ENCODE data around the gene KNSTRN.

Gene KNSTRN

DNA sequence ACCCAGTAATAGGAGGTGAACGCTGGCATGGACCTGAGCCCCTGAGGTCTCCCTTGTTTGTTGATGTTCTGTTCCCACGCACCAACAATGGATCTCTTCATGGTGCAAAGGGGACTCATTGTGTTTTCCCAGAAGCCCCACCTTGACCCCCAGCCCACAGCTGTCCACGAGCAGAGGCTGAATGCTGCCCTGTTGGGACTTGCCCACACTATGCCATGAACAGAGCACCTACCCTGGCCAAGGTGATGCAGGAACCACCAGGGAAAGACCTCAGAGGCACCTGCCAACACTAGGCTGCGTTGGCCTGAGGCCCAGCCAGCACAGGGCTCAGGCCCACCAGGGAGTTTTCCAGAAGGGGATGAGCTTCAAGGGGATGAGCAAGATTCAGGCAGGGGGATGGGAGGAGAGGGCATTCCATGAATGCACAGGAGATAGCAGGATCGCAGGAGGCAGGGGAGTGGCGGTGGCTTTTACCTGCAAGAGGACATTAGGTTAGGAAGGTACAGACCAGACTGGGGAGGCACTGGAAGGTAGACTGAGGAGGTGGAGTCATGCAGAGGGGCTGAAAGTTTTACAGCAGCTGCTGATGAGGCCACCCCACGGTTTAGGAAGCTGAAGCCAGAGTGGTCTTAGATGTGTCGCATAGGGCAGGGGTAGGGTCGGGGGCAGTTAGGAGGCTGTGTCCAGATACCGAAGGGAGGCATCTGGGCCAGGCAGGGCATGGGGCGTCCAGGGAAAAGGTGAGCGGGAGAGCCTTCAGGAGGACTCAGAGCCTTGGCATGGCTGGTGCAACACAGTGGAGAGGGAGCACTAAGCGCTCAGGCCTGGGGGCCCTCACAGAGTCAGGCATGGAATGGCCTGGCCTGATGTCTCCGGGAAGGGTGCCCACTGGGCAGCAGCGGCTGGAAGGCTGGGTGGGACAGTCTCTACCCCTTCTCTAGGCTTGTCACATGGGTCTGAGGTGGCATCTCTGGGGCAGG is 35.7 kb upstream of the KNSTRN start:
- DNase-seq: no peak

DNA sequence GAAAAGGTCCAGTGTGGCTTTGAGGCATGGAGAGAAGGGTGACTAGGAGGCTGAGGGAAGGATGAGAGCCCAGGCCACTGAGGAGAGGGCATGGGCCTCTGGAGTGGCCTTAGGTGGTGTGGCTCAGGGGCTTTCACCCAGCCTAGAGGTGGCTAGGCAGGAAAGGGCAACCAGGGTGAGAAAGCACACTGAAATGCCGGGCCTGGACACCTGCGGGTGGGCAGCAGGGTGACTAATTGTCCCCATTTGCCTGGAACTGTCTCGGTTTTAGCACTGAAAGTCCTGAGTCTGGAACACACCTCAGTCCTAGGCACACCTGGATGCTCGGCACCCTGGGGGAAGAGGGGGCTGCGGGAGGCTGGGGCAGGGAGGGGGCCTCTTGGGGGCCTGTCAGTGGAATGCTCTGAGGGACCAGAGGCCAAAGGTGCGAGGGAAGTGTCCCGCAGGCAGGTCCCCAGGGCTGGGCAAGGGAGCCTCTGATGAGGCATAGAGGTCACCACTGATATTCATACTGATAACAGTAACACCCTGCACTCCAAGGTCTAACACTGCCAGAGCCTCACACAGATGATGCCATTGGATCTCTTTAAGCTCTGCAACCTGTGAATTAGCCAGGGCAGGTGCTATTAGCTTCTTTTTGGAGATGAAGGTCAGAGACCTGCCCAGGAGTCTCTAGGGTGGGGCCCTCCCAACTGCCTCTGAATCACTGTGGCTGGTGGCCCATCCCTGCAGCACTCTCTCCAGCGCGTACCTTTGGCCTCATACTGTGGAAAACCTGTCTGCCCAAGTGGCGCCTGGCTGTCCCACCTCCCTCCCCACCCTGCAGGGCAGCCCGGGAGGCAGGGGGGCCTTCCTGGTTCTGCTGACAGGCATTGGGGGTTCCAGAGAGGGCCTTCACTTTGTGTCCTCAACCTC is 34.7 kb upstream of the KNSTRN start:
- DNase-seq: no peak

DNA sequence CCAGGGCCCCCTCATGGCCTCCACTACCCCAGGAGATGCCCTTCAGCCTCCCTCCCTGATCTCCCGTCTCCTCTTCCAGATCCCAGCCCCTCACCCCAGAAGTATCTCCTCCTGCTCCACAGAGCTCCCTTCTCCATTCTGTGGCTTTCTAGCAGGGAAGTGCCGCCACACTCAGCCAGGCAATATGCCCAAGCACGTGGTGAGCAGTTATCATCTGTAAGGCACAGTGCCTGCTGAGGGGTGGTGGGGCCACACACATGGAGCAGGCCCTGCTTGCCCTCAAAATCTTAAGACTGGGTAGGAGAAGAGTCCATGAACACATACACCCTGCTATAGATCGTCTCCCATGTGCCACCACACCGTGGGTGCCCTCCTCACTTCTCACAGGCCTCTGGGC is 34.0 kb upstream of the KNSTRN start:
- DNase-seq: no peak

DNA sequence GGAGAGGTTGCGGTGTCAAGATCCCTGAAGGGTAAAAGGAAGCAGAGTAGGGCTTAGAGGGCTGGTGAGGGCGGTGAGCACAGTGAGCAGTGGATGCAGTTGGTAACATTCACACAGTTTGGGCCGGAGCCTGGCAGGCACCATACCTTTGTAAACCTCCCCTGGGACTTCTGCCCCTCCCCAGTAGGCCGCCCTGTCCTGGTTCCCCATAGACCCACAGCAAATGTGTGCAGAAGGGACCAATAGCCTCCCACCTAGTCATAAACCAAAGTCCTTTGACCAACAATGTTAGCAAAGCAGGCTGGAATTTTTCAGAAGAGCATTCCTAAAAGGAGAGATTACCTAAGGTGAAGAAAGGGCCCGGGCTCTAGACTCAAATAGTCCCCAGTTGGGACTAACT is 33.4 kb upstream of the KNSTRN start:
- no peak for DNase-seq

DNA sequence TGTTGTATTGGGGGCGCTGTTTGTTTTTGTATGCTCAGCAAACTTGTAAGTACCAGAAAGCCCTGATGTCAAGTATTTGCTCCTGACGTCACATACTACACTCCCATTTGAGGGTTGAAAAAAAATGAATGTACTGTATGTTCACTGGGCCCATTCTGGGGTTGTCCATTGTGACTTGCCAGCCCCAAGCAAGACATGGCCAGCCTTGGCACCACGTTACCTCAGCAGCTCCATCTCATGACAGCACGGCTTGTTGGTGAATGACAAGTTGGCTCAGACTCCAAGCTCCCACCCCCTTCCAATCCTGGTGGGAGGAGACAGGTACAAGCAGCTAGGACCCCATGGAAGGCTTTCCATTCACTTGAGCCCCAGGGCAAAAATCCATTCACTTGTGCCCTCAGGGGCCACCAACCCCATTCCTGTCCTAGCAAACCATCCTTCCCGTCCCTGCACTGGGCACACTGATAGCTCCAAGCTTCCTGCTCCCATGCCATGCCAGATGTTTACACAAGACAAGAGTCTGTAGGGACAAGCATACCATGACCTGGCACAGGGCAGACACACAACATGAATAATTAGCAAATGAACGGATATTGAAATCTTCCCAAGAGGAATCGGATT is 30.1 kb upstream of the KNSTRN start:
- peak; percentile 43 for DNase-seq

DNA sequence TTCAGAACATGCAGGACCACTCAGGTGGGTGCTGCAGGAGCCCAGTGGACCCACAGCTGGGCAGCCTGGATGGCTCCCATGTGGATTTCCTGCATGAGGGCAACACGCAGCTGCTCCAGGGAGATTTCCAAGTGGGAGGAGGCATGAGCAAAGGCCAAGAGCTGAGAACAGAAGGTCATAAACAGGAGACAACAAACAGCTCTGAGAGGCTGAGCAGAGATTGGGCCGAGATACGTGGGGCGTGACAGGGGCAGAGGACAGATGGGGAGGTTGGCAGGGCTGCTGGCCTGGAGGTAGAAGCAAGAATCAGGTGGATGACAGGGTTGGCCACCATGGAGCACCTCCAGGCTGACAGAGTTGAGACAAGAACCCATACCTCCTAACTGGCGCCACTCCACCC is 28.8 kb upstream of the KNSTRN start:
- peak; percentile 34 for DNase-seq

DNA sequence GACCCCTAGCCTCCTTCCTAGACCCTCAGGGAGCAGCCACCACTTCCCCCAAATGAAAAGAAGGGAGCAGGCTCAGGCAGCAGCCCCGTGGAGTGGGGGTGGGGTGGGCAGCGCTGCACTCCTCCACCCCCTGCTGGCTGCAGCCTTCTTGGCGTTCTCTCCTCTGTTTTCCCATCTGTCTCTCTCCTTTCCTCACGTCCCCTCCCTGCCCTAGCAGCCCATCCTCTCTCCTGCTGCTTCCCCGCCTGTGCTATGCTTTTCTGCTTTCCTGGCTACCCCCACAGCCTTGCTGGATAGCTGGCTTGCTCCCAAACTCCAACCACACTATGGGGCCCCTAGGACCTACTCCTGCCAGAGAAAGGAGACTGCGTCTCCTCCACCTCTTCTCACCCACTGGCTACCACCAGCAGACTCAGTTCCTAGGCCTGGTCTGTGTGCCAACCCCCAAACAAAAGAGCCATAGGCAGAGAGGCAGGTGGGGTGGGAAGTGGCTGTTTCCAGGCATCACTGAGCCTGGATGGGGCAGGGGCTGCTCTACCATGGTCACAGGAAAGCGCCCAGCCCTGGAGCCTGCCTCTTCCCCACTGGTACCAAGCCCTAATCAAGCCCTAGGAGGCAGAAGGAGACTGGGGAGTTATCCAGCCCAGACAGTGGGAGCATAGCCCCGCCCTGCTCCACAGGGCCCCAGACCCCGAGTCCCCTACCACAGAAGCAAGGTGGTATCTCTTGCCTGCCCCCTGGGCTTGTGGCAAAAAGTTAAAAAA is 27.9 kb upstream of the KNSTRN start:
- peak; percentile 12 for DNase-seq

DNA sequence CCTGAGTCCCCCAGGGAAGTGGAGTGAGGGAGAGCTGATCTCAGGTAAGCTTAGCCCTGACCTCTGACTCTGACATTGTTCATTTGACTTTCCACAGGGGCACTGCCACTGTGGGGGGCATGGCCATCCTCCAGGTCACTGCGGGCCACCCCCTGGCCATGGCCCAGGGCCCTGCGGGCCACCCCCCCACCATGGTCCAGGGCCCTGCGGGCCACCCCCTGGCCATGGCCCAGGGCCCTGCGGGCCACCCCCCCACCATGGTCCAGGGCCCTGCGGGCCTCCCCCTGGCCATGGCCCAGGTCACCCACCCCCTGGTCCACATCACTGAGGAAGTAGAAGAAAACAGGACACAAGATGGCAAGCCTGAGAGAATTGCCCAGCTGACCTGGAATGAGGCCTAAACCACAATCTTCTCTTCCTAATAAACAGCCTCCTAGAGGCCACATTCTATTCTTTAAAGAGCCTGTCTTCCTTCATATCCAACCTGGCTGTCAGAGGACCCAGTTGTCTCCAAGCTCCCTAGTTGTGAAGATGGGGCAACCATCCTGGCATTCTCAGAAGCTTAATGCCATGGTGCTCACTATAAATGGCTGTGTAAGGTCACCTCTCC is 26.4 kb upstream of the KNSTRN start:
- no peak for DNase-seq

DNA sequence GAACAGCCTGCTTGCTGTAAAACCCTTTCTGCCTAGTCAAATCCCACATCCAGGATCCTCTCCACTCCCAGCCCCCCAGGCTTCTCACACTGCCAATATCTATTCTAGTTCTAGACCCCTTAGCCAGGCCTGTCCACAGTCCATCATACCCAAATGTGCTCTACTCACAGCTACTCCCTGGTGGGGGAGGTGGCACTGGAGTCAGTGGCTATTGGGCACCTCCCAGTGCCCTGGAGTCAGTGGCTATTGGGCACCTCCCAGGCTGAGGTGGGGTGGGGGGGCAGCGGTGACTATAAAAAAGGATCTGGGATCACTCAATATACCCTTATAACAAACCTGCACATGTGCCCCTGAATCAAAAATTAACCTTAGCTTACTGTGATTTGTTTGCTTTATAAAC is 25.3 kb upstream of the KNSTRN start:
- no peak for DNase-seq

DNA sequence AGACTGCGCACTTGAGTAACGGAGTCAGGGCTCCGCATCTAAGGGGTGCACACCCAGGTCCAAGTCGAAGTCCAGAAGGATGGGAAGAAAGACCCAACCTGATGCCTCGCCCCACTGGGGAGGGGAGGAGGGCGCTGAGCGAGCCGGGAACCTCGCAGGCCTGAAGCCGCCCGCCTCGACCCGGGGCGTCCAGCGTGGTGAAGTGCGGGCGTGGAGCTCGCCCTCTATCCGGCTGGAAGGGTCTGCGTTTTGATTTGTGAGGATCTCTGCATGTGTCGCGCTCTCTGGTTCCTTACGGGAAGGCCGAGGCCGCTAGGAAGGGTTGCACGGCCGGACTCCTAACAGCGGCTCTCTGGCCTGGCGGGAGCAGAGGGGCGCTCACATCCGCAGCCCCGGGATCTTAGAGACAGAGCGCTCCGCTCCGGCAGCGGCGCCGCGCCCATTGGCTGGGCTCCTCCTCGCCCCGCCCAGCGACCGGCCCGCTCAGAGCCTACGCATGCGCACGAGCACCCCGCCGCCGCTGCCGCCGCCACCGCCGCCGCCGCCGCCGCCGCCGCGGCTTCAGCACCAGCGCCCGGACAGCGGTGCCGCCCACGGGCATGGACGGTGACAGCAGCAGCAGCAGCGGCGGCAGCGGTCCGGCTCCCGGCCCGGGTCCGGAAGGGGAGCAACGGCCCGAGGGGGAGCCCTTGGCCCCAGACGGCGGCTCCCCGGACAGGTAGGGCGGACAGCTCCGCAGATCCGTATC is 24.6 kb upstream of the KNSTRN start, which contains the start of gene DISP2:
TSS of gene DISP2 (plus strand) at position 497 of the 748 bp plus-strand sequence. CDS start at position 600, 103 bp downstream.
- peak; percentile 89 for DNase-seq

DNA sequence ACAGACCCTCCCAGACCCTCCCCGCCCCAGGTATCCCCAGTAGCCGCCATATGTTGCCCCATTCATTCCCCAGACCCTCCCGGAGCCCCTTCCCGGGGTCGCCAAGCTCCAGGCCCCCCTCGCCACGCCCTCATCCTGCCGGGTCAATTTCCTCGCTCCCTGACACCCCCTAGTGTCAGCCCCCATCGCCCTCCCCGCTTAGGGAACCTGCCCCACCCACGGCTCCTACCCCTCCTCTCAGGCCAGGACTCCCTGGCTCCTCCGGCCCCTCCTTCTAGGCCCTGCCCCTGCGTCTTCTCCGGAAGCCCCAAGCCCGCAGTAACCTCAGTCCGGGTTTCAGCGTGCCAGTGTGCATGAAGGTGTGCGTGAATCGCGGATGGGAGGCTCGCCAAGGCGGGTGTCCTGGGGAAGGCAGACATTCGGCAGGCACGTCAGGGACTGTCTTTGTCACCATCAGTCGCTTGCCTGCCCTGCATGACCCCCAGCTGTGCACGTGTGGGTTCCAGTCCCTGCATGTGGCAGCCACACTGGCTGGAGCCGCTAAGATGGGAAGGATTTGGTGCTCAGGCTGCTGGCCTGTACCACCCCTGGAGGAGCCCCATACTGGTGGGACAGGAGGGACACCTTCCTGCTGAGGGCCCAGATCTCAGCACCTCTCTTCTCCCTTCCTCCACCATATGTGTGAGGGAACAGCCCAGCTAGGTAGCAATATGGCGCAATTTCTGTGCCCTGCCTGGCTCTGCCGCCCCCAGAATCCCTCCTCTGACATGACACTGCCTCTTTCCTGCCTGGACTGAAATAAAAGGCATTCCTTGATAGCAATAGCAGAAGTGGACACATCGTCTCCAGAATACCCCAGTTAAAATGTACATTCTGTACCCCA is 23.8 kb upstream of the KNSTRN start:
- peak; percentile 55 for DNase-seq

DNA sequence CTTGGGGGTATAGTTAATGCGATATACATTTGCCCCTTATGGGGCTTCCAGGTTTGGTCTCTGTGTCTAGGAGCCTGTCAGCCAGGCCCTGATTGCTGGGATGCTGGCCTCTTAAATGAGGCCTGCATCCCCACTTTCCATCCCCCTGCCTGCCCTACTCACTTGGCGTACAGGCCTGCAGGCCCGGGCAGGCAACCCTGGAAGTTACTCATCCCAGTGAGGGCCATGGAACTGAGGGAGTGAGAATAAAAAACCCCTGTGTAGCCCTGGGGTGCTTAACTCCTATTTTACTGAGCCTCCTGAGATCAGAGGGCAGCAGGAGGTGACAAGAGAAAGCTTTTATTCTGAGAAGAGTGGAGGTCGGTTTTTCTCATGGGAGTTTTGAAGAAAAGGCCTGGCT is 22.5 kb upstream of the KNSTRN start:
- no peak for DNase-seq

DNA sequence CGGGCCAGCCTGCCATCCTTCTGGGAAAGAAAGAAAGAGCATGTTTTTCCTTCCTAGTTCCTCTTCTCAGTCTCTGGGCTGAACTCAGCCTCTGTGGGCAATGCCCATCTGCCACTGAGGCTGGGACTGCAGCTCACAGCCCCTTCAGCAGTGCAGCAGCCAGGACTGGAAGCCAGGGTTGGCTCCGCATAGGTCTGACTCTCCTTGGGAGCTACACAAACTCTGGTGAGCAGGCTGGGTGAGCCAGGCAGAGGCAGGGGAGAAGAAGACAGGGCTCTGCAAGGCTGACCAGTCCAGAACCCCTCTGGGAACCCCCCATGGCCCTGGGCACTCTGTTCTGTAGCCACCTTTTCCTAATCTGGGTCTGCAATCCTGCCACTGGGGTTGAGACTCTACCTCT is 20.9 kb upstream of the KNSTRN start:
- DNase-seq: no peak

DNA sequence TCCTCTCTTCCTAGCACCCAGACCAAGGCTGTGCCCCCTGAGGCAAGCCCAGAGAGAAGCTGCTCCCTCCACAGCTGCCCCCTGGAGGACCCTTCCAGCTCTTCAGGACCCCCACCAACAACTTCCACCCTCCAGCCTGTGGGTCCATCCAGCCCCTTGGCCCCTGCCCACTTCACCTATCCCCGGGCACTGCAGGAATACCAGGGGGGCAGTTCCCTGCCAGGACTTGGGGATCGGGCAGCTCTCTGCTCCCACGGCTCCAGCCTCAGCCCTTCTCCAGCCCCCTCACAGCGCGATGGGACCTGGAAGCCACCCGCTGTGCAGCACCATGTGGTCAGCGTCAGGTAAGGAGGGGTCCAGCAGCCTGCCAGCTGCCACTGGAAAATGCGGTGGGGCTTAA is 18.9 kb upstream of the KNSTRN start:
- no peak for DNase-seq

DNA sequence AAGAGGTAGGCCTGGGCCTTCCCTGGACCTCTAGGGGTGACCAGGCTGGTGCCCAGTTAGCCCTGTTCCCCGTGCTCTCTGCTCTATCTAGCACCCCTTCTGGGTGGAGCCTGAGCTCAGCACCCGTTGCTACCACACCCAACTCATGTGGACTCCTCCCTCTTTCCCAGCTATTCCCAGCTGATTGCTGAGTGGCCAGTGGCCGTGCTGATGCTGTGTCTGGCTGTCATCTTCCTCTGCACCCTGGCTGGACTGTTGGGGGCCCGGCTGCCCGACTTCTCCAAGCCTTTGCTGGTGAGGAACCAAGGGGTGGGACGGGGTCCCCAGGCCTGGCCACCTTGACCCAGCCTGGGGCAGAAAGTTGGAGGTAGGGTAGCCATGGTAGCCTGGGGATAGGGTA is 18.3 kb upstream of the KNSTRN start:
- DNase-seq: no peak

DNA sequence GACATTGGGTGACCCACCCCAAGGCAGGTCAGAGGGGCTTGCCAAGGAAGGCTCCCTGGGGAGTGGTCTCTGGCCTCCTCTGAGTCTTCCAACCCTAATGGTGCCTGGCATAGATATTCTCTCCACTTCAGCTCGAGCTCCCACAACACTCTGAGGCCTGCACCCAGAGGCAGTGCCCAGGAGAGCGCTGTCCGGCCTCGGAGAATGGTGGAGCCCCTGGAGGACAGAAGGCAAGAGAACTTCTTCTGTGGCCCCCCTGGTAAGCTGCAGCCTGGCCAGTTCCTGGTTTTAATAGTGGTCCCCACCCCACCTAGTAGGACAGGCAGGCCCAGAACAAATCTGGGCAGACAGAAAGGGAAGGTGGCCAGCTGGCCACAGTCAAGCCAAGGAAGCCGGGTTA is 17.5 kb upstream of the KNSTRN start:
- no peak for DNase-seq

DNA sequence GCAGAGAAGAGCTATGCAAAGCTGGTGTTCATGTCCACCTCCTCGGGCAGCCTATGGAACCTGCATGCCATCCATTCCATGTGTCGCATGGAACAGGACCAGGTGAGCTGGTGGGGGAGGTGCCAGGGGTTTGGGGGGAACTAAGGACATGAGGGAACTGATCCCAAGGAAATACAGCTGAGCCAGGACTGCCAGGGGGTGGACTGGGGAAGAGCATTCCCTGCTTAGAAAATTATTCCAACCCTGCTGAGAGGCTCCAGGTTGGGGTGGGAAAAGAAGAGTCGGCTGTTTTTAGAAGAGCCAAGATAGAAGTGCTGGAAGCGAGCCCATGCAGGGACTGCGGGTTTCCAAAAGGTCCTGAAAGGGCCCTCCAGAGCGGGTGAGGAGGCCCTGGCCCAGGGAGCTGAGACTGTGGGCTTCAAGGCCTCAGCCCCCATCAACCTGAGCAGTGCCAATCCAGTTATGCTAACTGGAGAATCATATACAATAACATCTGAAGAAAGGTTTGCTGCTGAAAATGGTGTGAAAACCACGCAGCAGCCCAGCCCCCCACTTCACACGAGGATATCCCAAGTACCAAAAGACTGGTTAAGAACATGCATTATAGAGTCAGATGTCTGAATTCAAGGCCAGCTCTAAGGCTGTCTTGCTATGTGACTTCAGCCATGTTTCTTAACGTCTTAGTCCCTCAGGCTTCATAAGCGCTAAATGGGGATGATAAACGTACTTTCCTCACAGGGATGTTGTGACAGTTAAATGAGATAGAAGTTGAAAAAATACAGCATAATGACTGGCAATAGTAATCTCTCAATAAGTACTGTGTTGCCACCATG is 16.7 kb upstream of the KNSTRN start:
- DNase-seq: no peak

DNA sequence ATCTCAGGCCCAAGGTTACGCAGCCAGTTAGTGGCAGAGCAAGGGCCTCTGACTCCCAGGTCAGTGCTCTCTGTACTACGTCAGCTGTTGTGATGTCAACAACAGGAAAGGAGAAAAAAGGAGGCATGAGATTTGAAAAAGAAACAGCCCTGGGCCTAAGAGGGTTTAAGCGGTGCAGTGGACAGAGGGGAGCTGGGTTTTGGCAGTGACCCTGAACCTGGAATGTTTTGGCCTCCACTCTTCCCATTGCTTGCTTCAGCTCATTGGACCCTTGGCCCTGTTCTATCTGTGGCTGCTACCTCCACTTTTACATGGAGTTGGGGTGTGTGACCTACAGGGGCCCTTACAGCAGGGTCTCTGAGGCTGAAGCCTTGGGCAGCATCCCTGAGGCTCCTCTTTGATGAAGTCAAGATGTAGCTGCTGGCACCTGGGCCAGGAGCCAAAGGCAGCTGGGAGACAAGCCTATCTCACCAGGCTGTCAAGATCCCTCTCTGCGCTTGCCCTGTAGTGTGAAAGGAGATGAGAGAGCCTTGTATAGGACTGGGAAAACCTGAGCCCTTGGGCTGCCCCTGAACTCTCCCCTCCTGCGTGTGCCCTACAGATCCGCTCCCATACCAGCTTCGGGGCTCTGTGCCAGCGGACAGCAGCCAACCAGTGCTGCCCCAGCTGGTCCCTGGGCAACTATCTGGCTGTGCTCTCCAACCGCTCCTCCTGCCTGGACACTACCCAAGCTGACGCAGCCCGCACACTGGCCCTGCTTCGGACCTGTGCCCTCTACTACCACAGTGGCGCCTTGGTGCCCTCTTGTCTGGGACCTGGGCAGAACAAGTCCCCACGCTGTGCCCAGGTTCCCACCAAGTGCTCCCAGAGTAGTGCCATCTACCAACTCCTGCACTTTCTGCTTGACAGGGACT is 15.8 kb upstream of the KNSTRN start:
- no peak for DNase-seq
